SK-N-SH (cell line): ENCODE data around the gene DNASE1L2. TPM values are rescaled to one million over a fixed set of nuclear protein-coding genes. Genes with fewer than 3 reads are reported as not detected.

ENCODE experiments used
- CTCF ChIA-PET: fragments of 300-600, 350-600 bp; formaldehyde crosslinking; extraction: SDS; loops from one replicate; lab custom pipeline; 2021; lab: Yijun Ruan, JAX
- POLR2A ChIA-PET: fragments of 350-600 bp; sonication (Branson Sonifier 250); formaldehyde crosslinking; extraction: SDS; loops from one replicate; lab custom pipeline; 2020; ENCODE audit warnings: antibody characterized with exemption, inconsistent platforms; lab: Yijun Ruan, JAX
- DNase-seq: peaks from one replicate; pipeline ENCODE4 v3.0.0; 2012
- H2AFZ ChIP-seq: fragments of 200-600 bp; sonication (generic); 2 replicates; pipeline ENCODE4 v1.8.1; 2016; ENCODE audit warnings: antibody characterized with exemption, mild to moderate bottlenecking, low read depth
- H3F3A ChIP-seq: fragments of 200-600 bp; sonication (generic); replicated peaks from 2 replicates; pipeline ENCODE3; 2016; ENCODE audit warnings: antibody characterized with exemption, mild to moderate bottlenecking; ENCODE audit not compliant: insufficient read depth
- H3K27ac ChIP-seq, 2 experiments: fragments of 200-500 bp in 1 of 2; fragments of 200-600 bp in 1 of 2; sonication (Bioruptor generic) in 1 of 2; sonication (generic), shearing (Covaris generic) in 1 of 2; 2 replicates each; pipeline versions ENCODE4 v1.5.1 to v1.6.1; 2014 to 2016; ENCODE audit warnings: low read depth in 2 of 2, inconsistent platforms in 1 of 2, low read length in 1 of 2, mild to moderate bottlenecking in 1 of 2, mixed read lengths in 1 of 2
- H3K27me3 ChIP-seq: fragments of 200-600 bp; sonication (generic), shearing (Covaris generic); 2 replicates; pipeline ENCODE4 v1.6.1; 2016; ENCODE audit warnings: mixed run types; ENCODE audit not compliant: insufficient read depth
- H3K36me3 ChIP-seq, 2 experiments: fragments of 200-500 bp in 1 of 2; fragments of 200-600 bp in 1 of 2; sonication (Bioruptor generic) in 1 of 2; sonication (generic) in 1 of 2; replicated peaks in 1 of 2; 2 replicates each; pipeline versions ENCODE3 to v1.5.1; 2014 to 2016; ENCODE audit warnings: low read length in 1 of 2, mild to moderate bottlenecking in 1 of 2; ENCODE audit not compliant: insufficient read depth in 2 of 2, control insufficient read depth in 1 of 2
- H3K4me1 ChIP-seq, 2 experiments: fragments of 200-500 bp in 1 of 2; fragments of 200-600 bp in 1 of 2; sonication (Bioruptor generic) in 1 of 2; sonication (generic), shearing (Covaris generic) in 1 of 2; 2 replicates each; pipeline versions ENCODE4 v1.5.1 to v1.6.1; 2014 to 2016; ENCODE audit warnings: low read depth in 1 of 2, low read length in 1 of 2, mixed run types in 1 of 2; ENCODE audit not compliant: insufficient read depth in 2 of 2, control insufficient read depth in 1 of 2
- H3K4me2 ChIP-seq: fragments of 200-600 bp; sonication (generic), shearing (Covaris generic); 2 replicates; pipeline ENCODE4 v1.6.1; 2017; ENCODE audit warnings: mixed run types
- H3K4me3 ChIP-seq, 2 experiments: fragments of 200-500 bp in 1 of 2; fragments of 200-600 bp in 1 of 2; sonication (Bioruptor generic) in 1 of 2; sonication (generic), shearing (Covaris generic) in 1 of 2; 2 replicates each; pipeline versions ENCODE4 v1.5.1 to v1.8.1; 2014 to 2016; ENCODE audit warnings: low read depth in 2 of 2, inconsistent platforms in 1 of 2, low read length in 1 of 2, mild to moderate bottlenecking in 1 of 2, mixed read lengths in 1 of 2, moderate library complexity in 1 of 2
- H3K79me2 ChIP-seq: fragments of 200-600 bp; sonication (generic); 2 replicates; pipeline ENCODE4 v1.8.1; 2017; ENCODE audit warnings: mild to moderate bottlenecking; ENCODE audit not compliant: insufficient read depth
- H3K9ac ChIP-seq: fragments of 200-600 bp; sonication (generic); 2 replicates; pipeline ENCODE4 v1.6.1; 2017; ENCODE audit warnings: mixed run types
- H3K9me2 ChIP-seq: fragments of 200-600 bp; sonication (generic); 2 replicates; pipeline ENCODE4 v1.6.1; 2017; ENCODE audit warnings: mixed run types
- H3K9me3 ChIP-seq: fragments of 200-600 bp; sonication (generic); 2 replicates; pipeline ENCODE4 v1.6.1; 2017; ENCODE audit warnings: mixed run types, mild to moderate bottlenecking, moderate library complexity
- H4K20me1 ChIP-seq: fragments of 200-600 bp; sonication (generic); 2 replicates; pipeline ENCODE4 v1.6.1; 2017; ENCODE audit warnings: mild to moderate bottlenecking, mixed run types; ENCODE audit not compliant: insufficient read depth
- CHD2 ChIP-seq: fragments of 150-350 bp; IDR thresholded peaks from 2 replicates; pipeline ENCODE4 v1.6.1; 2018; ENCODE audit warnings: low read length; ENCODE audit not compliant: partially characterized antibody
- ELF1 ChIP-seq: IDR thresholded peaks from 2 replicates; pipeline ENCODE4 v1.4.0; 2012
- EZH2phosphoT487 ChIP-seq: fragments of 200-600 bp; sonication (generic); IDR thresholded peaks from 2 replicates; pipeline ENCODE4 v1.6.1; 2017; ENCODE audit warnings: low read depth, mixed run types, mild to moderate bottlenecking, antibody characterized with exemption, moderate library complexity, borderline replicate concordance
- FOSL2 ChIP-seq: IDR thresholded peaks from 2 replicates; pipeline ENCODE4 v1.4.0; 2012; ENCODE audit warnings: low read depth, mild to moderate bottlenecking, moderate library complexity, borderline replicate concordance
- FOXJ3 ChIP-seq: sonication (generic); formaldehyde crosslinking; IDR thresholded peaks from 2 replicates; pipeline ENCODE4 v1.5.1; 2020; ENCODE audit warnings: mild to moderate bottlenecking, missing genetic modification reagents
- JUND ChIP-seq: IDR thresholded peaks from 2 replicates; pipeline ENCODE4 v1.4.0; 2012
- RCOR1 ChIP-seq: fragments of 150-350 bp; IDR thresholded peaks from 2 replicates; pipeline ENCODE4 v1.6.1; 2017; ENCODE audit warnings: antibody characterized with exemption, low read length
- RXRA ChIP-seq: IDR thresholded peaks from 2 replicates; pipeline ENCODE4 v1.4.0; 2012; ENCODE audit warnings: low read depth, mild to moderate bottlenecking, borderline replicate concordance
- SIN3A ChIP-seq: IDR thresholded peaks from 2 replicates; pipeline ENCODE4 v1.6.1; 2012; ENCODE audit warnings: low read depth, mild to moderate bottlenecking, low read length, moderate library complexity, borderline replicate concordance
- SMC3 ChIP-seq: IDR thresholded peaks from 2 replicates; pipeline ENCODE4 v1.6.1; 2012; ENCODE audit warnings: low read depth, low read length, improper control_type of control experiment
- TAF1 ChIP-seq: IDR thresholded peaks from 2 replicates; pipeline ENCODE4 v1.6.1; 2012; ENCODE audit warnings: low read depth, mild to moderate bottlenecking, low read length, moderate library complexity, borderline replicate concordance
- WGBS: methylation state at CpG from one replicate; pipeline ENCODE4 v1.1.6; 2017; ENCODE audit warnings: low lambda C conversion rate; 5-methylcytosine and 5-hydroxymethylcytosine counted together
- polyA plus RNA-seq, 3 experiments: library from polyadenylated mRNA; depleted of rRNA; stranded (reverse); fragments of >200 nt; gene quantifications; 2 replicates each; pipeline ENCODE4 v1.2.3, GENCODE V29; 2012
- TF ChIP-seq, protein P1 (sequence below): fragments of 200-600 bp; sonication (generic); IDR thresholded peaks from 2 replicates; pipeline ENCODE4 v1.6.1; 2017; ENCODE audit warnings: antibody characterized with exemption, mild to moderate bottlenecking, moderate library complexity
- TF ChIP-seq, protein P2 (sequence below): fragments of 150-350 bp; IDR thresholded peaks from 2 replicates; pipeline ENCODE4 v1.6.1; 2017; ENCODE audit warnings: antibody characterized with exemption, low read length, low read depth, borderline replicate concordance
- TF ChIP-seq, protein P3 (sequence below): IDR thresholded peaks from 2 replicates; pipeline ENCODE4 v1.6.1; 2012; ENCODE audit warnings: mild to moderate bottlenecking, low read depth, low read length, moderate library complexity
- TF ChIP-seq, protein P4 (sequence below): IDR thresholded peaks from 2 replicates; pipeline ENCODE4 v1.4.0; 2012; ENCODE audit warnings: low read depth

DNASE1L2 gene
- polyA plus RNA-seq, 1 of the 3 experiments (the other 2 are of a cell fraction): 2.5 TPM

DNA sequence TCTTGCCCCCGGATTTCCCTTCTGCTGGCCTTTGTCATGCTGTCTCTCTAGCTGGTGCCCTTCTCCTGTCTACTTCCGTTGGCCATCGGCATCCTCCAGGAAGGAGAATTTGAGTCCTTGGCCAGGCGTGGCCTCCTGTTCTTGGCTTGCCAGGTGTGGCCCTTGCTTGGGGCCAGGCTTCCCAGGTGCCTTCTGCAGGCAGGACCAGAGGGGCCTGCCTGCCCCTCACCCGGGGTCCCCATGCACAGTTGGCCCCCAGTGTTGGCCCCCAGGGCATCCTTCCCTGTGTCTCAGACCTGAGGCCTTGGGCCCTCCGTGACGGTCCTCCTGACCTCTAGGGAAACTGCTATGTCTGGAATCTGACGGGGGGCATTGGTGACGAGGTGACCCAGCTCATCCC, 28.4 kb upstream of the DNASE1L2 start:
- Histone ChIP-seq H3F3A (peaks cover 9% of the 10 kb centered on the region), H3K79me2 (peaks cover 25% of the 10 kb centered on the region), H2AFZ (no peak overlapping the region), H3K36me3 (peaks cover 0 to 36% of the 10 kb centered on the region in 2 experiments), H3K9me3 (no peaks in the 10 kb centered on the region), H3K4me3 (no peak overlapping the region), H3K4me2 (no peak overlapping the region), H3K9me2 (no peaks in the 10 kb centered on the region), H3K9ac (no peak overlapping the region), H3K4me1 (peaks cover 6 to 31% of the 10 kb centered on the region in 2 experiments; a peak in 3 of 4 replicates), H3K27me3 (no peaks in the 10 kb centered on the region), H3K27ac (no peak overlapping the region), H4K20me1 (peaks cover 5% of the 10 kb centered on the region; the same call in 1 of the 2 replicates)
- ChIA-PET POLR2A (no interaction called here), CTCF (no interaction called here)
- no peak for DNase-seq
- WGBS: 96% methylated on average over 6 of the region's 9 CpGs
- TF ChIP-seq RCOR1: no peak
- TF ChIP-seq CHD2: no peak
- TF ChIP-seq, protein P1, sequence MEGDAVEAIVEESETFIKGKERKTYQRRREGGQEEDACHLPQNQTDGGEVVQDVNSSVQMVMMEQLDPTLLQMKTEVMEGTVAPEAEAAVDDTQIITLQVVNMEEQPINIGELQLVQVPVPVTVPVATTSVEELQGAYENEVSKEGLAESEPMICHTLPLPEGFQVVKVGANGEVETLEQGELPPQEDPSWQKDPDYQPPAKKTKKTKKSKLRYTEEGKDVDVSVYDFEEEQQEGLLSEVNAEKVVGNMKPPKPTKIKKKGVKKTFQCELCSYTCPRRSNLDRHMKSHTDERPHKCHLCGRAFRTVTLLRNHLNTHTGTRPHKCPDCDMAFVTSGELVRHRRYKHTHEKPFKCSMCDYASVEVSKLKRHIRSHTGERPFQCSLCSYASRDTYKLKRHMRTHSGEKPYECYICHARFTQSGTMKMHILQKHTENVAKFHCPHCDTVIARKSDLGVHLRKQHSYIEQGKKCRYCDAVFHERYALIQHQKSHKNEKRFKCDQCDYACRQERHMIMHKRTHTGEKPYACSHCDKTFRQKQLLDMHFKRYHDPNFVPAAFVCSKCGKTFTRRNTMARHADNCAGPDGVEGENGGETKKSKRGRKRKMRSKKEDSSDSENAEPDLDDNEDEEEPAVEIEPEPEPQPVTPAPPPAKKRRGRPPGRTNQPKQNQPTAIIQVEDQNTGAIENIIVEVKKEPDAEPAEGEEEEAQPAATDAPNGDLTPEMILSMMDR: no peak
- TF ChIP-seq, protein P2, sequence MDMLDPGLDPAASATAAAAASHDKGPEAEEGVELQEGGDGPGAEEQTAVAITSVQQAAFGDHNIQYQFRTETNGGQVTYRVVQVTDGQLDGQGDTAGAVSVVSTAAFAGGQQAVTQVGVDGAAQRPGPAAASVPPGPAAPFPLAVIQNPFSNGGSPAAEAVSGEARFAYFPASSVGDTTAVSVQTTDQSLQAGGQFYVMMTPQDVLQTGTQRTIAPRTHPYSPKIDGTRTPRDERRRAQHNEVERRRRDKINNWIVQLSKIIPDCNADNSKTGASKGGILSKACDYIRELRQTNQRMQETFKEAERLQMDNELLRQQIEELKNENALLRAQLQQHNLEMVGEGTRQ: no peak
- no peak for TF ChIP-seq SMC3
- no peak for TF ChIP-seq TAF1
- TF ChIP-seq, protein P3, sequence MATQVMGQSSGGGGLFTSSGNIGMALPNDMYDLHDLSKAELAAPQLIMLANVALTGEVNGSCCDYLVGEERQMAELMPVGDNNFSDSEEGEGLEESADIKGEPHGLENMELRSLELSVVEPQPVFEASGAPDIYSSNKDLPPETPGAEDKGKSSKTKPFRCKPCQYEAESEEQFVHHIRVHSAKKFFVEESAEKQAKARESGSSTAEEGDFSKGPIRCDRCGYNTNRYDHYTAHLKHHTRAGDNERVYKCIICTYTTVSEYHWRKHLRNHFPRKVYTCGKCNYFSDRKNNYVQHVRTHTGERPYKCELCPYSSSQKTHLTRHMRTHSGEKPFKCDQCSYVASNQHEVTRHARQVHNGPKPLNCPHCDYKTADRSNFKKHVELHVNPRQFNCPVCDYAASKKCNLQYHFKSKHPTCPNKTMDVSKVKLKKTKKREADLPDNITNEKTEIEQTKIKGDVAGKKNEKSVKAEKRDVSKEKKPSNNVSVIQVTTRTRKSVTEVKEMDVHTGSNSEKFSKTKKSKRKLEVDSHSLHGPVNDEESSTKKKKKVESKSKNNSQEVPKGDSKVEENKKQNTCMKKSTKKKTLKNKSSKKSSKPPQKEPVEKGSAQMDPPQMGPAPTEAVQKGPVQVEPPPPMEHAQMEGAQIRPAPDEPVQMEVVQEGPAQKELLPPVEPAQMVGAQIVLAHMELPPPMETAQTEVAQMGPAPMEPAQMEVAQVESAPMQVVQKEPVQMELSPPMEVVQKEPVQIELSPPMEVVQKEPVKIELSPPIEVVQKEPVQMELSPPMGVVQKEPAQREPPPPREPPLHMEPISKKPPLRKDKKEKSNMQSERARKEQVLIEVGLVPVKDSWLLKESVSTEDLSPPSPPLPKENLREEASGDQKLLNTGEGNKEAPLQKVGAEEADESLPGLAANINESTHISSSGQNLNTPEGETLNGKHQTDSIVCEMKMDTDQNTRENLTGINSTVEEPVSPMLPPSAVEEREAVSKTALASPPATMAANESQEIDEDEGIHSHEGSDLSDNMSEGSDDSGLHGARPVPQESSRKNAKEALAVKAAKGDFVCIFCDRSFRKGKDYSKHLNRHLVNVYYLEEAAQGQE: no peak
- no peak for TF ChIP-seq SIN3A
- TF ChIP-seq JUND: no peak
- TF ChIP-seq, protein P4, sequence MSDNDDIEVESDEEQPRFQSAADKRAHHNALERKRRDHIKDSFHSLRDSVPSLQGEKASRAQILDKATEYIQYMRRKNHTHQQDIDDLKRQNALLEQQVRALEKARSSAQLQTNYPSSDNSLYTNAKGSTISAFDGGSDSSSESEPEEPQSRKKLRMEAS: no peak
- no peak for TF ChIP-seq ELF1
- TF ChIP-seq EZH2phosphoT487: no peak
- no peak for TF ChIP-seq RXRA
- no peak for TF ChIP-seq FOSL2
- TF ChIP-seq FOXJ3 (CRISPR knock-in tag): no peak
